Upper lobe of left lung (tissue), 6 donors: ENCODE results near the gene METTL23. TPM values are rescaled to one million over a fixed set of nuclear protein-coding genes. Genes with fewer than 3 reads are reported as not detected.

ENCODE experiments used
- ATAC-seq, 2 donors: fragments of 200-7000 bp; cut with Tn5 transposase; one replicate each; pipeline ENCODE4 v1.9.1; 2022; ENCODE audit warnings: mild to moderate bottlenecking in 2 of 2, moderate library complexity in 2 of 2; ENCODE audit not compliant: low FRiP score in 2 of 2
- DNase-seq, 2 donors: peaks; one replicate each; pipeline ENCODE4 v3.0.0-alpha.2; 2019 to 2020
- H3K27ac ChIP-seq, 4 donors: fragments of 200-600 bp; sonication (generic); one replicate each; pipeline ENCODE4 v1.5.1; 2016 to 2019
- H3K27me3 ChIP-seq, 4 donors: fragments of 200-600 bp; sonication (generic); one replicate each; pipeline ENCODE4 v1.5.1; 2017 to 2019
- H3K36me3 ChIP-seq, 4 donors: fragments of 200-600 bp; sonication (generic); one replicate each; pipeline ENCODE4 v1.5.1; 2016 to 2019
- H3K4me1 ChIP-seq, 4 donors: fragments of 200-600 bp; sonication (generic); one replicate each; pipeline ENCODE4 v1.5.1; 2018 to 2019
- H3K4me3 ChIP-seq, 4 donors: fragments of 200-600 bp; sonication (generic); one replicate each; pipeline ENCODE4 v1.5.1; 2017 to 2019; ENCODE audit warnings: mild to moderate bottlenecking in 2 of 4, moderate library complexity in 1 of 4
- H3K9me3 ChIP-seq, 4 donors: fragments of 200-600 bp; sonication (generic); one replicate each; pipeline ENCODE4 v1.5.1; 2018 to 2019
- EP300 ChIP-seq, 4 donors: sonication (generic); formaldehyde crosslinking; IDR thresholded peaks; one replicate each; pipeline ENCODE4 v1.5.1; 2017; ENCODE audit warnings: antibody characterized with exemption in 4 of 4, control low read depth in 2 of 4
- POLR2A ChIP-seq, 4 donors: fragments of 450-650 bp; IDR thresholded peaks; one replicate each; pipeline ENCODE4 v1.5.1; 2016 to 2017; ENCODE audit warnings: antibody characterized with exemption in 4 of 4, mild to moderate bottlenecking in 2 of 4
- POLR2AphosphoS5 ChIP-seq, 2 donors: sonication (generic); formaldehyde crosslinking; IDR thresholded peaks; one replicate each; pipeline ENCODE4 v1.5.1; 2017; ENCODE audit warnings: antibody characterized with exemption in 2 of 2
- WGBS, 2 donors: methylation state at CpG; one replicate each; pipeline ENCODE4 v1.1.5; 2017 to 2018; 5-methylcytosine and 5-hydroxymethylcytosine counted together
- total RNA-seq, 6 donors: library from RNA; depleted of rRNA in 4 of 6; stranded (reverse); fragments of >200 nt in 4 of 6; gene quantifications; one replicate each; pipeline versions ENCODE4 v1.1.0 to v1.2.1, GENCODE V29; 2016 to 2021
- TF ChIP-seq, protein P1 (sequence below), 6 experiments: fragments of 450-650 bp in 4 of 6; fragments of 200-600 bp in 2 of 6; sonication (generic) in 2 of 6; IDR thresholded peaks; one replicate each; pipeline ENCODE4 v1.5.1; 2016 to 2019; ENCODE audit warnings: antibody characterized with exemption in 6 of 6
- donor health status: DM: no; HTN: no; CAD: no; lungs with moderate emphysema.
- donor health status: DM: no; HTN: yes; CAD: no; lungs with severe emphysema.

METTL23 gene
- total RNA-seq, 6 donors from 2014 or later = 13.6 to 38.9 (median 28.3) TPM

DNA sequence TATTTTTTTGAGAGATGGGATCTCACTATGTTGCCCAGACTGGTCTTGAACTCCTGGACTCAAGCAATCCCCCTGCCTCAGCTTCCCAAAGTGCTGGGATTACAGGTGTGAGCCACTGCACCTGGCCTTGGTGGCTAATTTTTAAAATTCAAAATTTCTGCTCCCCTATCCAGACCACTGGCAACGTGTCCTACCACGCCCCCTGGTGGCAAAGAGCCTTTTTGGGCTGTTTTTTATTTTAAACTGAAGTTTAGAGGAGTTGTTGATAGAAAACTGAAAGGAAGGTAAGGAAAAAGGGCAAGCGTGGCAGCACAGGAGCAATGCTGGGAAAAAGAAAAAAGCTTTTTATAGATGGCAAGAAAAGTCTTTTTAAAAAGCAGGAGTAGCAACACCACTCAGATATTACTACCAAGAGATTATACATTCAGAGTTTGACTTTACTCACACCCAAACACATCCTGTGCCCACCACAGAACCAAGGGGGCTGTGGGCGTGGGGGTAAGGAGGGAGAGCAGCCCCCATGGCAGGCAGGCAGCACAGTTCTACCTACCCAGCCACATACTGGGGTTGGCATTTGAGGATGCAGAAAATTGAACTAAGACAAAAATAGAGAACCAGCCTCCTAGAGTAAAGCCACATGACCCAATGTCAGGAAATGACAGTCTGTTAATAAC is 11.7 kb upstream of the METTL23 start:
- DNase-seq = peak in 1 of 2 donors; percentile 63
- 17 to 18% methylated on average over 4 of the region's 4 CpGs for WGBS, 2 donors
- H3K4me1 ChIP-seq = peaks cover 34 to 48% (median 38%) of the 10 kb centered on the region in 4 donors

GRCh38 chr17:76715496-76715830 is 11.2 kb upstream of the METTL23 start:
- 90 to 92% methylated on average over 2 of the region's 2 CpGs for WGBS, 2 donors
- Histone ChIP-seq H3K27ac (peak overlapping the region; percentile 75 to 89 (median 84)), H3K27me3 (no peaks in the 10 kb centered on the region), H3K9me3 (no peaks in the 10 kb centered on the region), H3K4me3 (no peak overlapping the region), H3K4me1 (peaks cover 32 to 44% (median 36%) of the 10 kb centered on the region in 4 donors), H3K36me3 (peaks cover 22 to 73% (median 56%) of the 10 kb centered on the region in 4 donors)
- TF ChIP-seq, protein P1, sequence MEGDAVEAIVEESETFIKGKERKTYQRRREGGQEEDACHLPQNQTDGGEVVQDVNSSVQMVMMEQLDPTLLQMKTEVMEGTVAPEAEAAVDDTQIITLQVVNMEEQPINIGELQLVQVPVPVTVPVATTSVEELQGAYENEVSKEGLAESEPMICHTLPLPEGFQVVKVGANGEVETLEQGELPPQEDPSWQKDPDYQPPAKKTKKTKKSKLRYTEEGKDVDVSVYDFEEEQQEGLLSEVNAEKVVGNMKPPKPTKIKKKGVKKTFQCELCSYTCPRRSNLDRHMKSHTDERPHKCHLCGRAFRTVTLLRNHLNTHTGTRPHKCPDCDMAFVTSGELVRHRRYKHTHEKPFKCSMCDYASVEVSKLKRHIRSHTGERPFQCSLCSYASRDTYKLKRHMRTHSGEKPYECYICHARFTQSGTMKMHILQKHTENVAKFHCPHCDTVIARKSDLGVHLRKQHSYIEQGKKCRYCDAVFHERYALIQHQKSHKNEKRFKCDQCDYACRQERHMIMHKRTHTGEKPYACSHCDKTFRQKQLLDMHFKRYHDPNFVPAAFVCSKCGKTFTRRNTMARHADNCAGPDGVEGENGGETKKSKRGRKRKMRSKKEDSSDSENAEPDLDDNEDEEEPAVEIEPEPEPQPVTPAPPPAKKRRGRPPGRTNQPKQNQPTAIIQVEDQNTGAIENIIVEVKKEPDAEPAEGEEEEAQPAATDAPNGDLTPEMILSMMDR (IDR thresholded peaks at IDR 0.05) = no peak
- TF ChIP-seq EP300 (IDR thresholded peaks at IDR 0.05) (no peak), POLR2A (IDR thresholded peaks at IDR 0.05) (no peak), POLR2AphosphoS5 (IDR thresholded peaks at IDR 0.05) (no peak)
- DNase-seq = no peak
- no peak for ATAC-seq

More for the DNA sequence above, 11.7 kb upstream of the METTL23 start:
- H3K9me3 ChIP-seq = no peaks in the 10 kb centered on the region
- no peak overlapping the region for H3K4me3 ChIP-seq
- TF ChIP-seq, protein P1 (IDR thresholded peaks at IDR 0.05) = peak; percentile 52 to 75 (median 63)
- no peak for TF ChIP-seq EP300 (IDR thresholded peaks at IDR 0.05)
- H3K36me3 ChIP-seq = peaks cover 18 to 68% (median 51%) of the 10 kb centered on the region in 4 donors
- H3K27ac ChIP-seq = peak overlapping the region; percentile 75 to 89 (median 84)
- H3K27me3 ChIP-seq = no peaks in the 10 kb centered on the region
- ATAC-seq = peak in 1 of 2 donors; percentile 35

- Histone ChIP-seq H3K4me1 (peaks cover 28 to 40% (median 32%) of the 10 kb centered on the region in 4 donors), H3K36me3 (peaks cover 30 to 82% (median 64%) of the 10 kb centered on the region in 4 donors)
Observed at GRCh38 chr17:76716146-76716838, 10.3 kb upstream of the METTL23 start.

DNA sequence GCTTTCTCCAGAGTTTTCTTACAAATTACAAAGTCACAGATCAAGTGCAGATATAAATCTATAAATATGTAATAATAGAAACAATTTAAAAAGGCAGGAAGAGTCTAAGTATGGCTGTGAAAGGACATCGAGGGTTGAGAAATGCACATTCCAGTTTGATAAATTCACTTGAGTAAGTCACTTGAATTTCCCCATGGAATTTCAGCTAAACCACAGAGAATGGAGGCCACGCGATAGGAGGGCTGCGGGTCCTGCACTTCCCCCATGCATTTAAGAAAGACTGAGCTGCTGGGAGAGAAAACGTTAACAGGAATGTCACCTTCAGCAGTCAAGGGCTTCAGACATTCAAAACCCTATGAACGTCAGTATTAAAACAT is 9.8 kb upstream of the METTL23 start:
- WGBS, 2 donors = 35 to 64% methylated on average over 6 of the region's 6 CpGs
- Histone ChIP-seq H3K9me3 (no peaks in the 10 kb centered on the region), H3K36me3 (peaks cover 35 to 87% (median 69%) of the 10 kb centered on the region in 4 donors), H3K27me3 (no peaks in the 10 kb centered on the region), H3K27ac (peak overlapping the region; percentile 75 to 89 (median 84)), H3K4me1 (peaks cover 23 to 34% (median 26%) of the 10 kb centered on the region in 4 donors), H3K4me3 (no peak overlapping the region)
- ATAC-seq (peak in 1 of 2 donors; percentile 18), DNase-seq (no peak)
- TF ChIP-seq POLR2A (IDR thresholded peaks at IDR 0.05) = no peak
- TF ChIP-seq, protein P1 (IDR thresholded peaks at IDR 0.05) = no peak
- TF ChIP-seq POLR2AphosphoS5 (IDR thresholded peaks at IDR 0.05) = no peak
- no peak for TF ChIP-seq EP300 (IDR thresholded peaks at IDR 0.05)

More at GRCh38 chr17:76716146-76716838, 10.3 kb upstream of the METTL23 start:
- Histone ChIP-seq H3K27ac (peak overlapping the region; percentile 75 to 89 (median 84)), H3K4me3 (no peak overlapping the region), H3K27me3 (no peaks in the 10 kb centered on the region), H3K9me3 (no peaks in the 10 kb centered on the region)
- TF ChIP-seq EP300 (IDR thresholded peaks at IDR 0.05) (peak in 1 of 4 donors; percentile 61), POLR2AphosphoS5 (IDR thresholded peaks at IDR 0.05) (peak; percentile 86 to 92), POLR2A (IDR thresholded peaks at IDR 0.05) (peak in 1 of 4 donors; percentile 33)
- TF ChIP-seq, protein P1 (IDR thresholded peaks at IDR 0.05) = no peak
- 41 to 61% methylated on average over 13 of the region's 13 CpGs for WGBS, 2 donors
- DNase-seq = peak in 1 of 2 donors; percentile 87
- ATAC-seq = peak; percentile 83 to 90
